Neural cell (in vitro differentiated cells): ENCODE data around the gene ASB1.

Experiments
- EZH2 ChIP-seq: fragments of 200-600, 300-800 bp; shearing (Covaris generic), sonication (generic); IDR thresholded peaks from 2 replicates; pipeline ENCODE4 v1.6.1; 2014; ENCODE audit warnings: antibody characterized with exemption, low read length, borderline replicate concordance, mild to moderate bottlenecking; ENCODE audit not compliant: insufficient read depth, poor library complexity, severe bottlenecking
- POLR2AphosphoS5 ChIP-seq: IDR thresholded peaks from 2 replicates; pipeline ENCODE4 v1.6.1; 2012
- REST ChIP-seq: IDR thresholded peaks from 2 replicates; pipeline ENCODE4 v1.6.1; 2012; ENCODE audit warnings: borderline replicate concordance
- SMC3 ChIP-seq: fragments of 450-650 bp; conservative IDR thresholded peaks from 2 replicates; pipeline ENCODE4 v1.6.1; 2014; ENCODE audit warnings: antibody characterized with exemption, mild to moderate bottlenecking, moderate library complexity; ENCODE audit not compliant: poor library complexity
- TF ChIP-seq, protein P1 (sequence below): fragments of 450-650 bp; IDR thresholded peaks from 2 replicates; pipeline ENCODE4 v1.5.1; 2014; ENCODE audit warnings: antibody characterized with exemption, mild to moderate bottlenecking, moderate library complexity; ENCODE audit not compliant: poor library complexity, severe bottlenecking

GRCh38 chr2:238415036-238415764 lies 11.5 kb upstream of the ASB1 start:
- TF ChIP-seq, protein P1, sequence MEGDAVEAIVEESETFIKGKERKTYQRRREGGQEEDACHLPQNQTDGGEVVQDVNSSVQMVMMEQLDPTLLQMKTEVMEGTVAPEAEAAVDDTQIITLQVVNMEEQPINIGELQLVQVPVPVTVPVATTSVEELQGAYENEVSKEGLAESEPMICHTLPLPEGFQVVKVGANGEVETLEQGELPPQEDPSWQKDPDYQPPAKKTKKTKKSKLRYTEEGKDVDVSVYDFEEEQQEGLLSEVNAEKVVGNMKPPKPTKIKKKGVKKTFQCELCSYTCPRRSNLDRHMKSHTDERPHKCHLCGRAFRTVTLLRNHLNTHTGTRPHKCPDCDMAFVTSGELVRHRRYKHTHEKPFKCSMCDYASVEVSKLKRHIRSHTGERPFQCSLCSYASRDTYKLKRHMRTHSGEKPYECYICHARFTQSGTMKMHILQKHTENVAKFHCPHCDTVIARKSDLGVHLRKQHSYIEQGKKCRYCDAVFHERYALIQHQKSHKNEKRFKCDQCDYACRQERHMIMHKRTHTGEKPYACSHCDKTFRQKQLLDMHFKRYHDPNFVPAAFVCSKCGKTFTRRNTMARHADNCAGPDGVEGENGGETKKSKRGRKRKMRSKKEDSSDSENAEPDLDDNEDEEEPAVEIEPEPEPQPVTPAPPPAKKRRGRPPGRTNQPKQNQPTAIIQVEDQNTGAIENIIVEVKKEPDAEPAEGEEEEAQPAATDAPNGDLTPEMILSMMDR: no peak
- TF ChIP-seq REST (no peak), EZH2 (no peak), SMC3 (no peak), POLR2AphosphoS5 (no peak)
